GM12878 (cell line): ENCODE results near the gene CDC5L. TPM values are rescaled to one million over a fixed set of nuclear protein-coding genes. Genes with fewer than 3 reads are reported as not detected.

Source experiments
- ATAC-seq: fragments of 200-7000 bp; cut with Tn5 transposase; 3 replicates; pipeline ENCODE4 v1.9.1; 2020; ENCODE audit warnings: mild to moderate bottlenecking, moderate library complexity
- BruUV-seq: library from RNA; stranded (reverse); fragments of 400-500 nt; replicated peaks from 2 replicates; lab custom pipeline; 2021; lab: Mats Ljungman, UMichigan
- CTCF ChIA-PET: fragments of 300-600 bp; sonication (Branson Sonifier 250); formaldehyde crosslinking; extraction: SDS; loops from one replicate; lab custom pipeline; 2021; ENCODE audit warnings: inconsistent platforms; lab: Yijun Ruan, JAX
- POLR2A ChIA-PET: fragments of 350-600 bp; formaldehyde crosslinking; extraction: SDS; loops from one replicate; lab custom pipeline; 2021; ENCODE audit warnings: inconsistent platforms; lab: Charles Lee
- RAD21 ChIA-PET: fragments of 300-600 bp; sonication (Branson Sonifier 250); formaldehyde crosslinking; loops from one replicate; lab custom pipeline; 2023; ENCODE audit warnings: antibody characterized with exemption; ENCODE audit not compliant: unreplicated experiment; lab: Charles Lee
- SMC1A ChIA-PET: fragments of 300-600 bp; sonication (Branson Sonifier 250); formaldehyde crosslinking; loops from one replicate; lab custom pipeline; 2023; ENCODE audit not compliant: unreplicated experiment, uncharacterized antibody; lab: Charles Lee
- DNase-seq: peaks from one replicate; pipeline ENCODE4 v3.0.0-alpha.2; 2011; ENCODE audit warnings: low read depth, low spot score
- FAIRE-seq: peaks from 3 replicates; lab custom pipeline; 2011; peaks lifted over from hg19 to GRCh38; lab: Jason Lieb, UNC
- H2AFZ ChIP-seq: 2 replicates; pipeline ENCODE4 v1.6.0; 2011; ENCODE audit warnings: low read depth, low read length, control low read depth; ENCODE audit not compliant: control insufficient read depth
- H3K27ac ChIP-seq: 2 replicates; pipeline ENCODE4 v1.5.1; 2011; ENCODE audit warnings: control low read depth; ENCODE audit not compliant: control insufficient read depth, insufficient read depth
- H3K27me3 ChIP-seq, 2 experiments: replicated peaks in 1 of 2; 2 replicates each; pipeline versions ENCODE4 v1.6.0 to v1.6.1; 2011; ENCODE audit warnings: low read length in 1 of 2; ENCODE audit not compliant: control insufficient read depth in 2 of 2, insufficient read depth in 2 of 2
- H3K36me3 ChIP-seq, 2 experiments: 2 replicates each; pipeline ENCODE4 v1.5.1; 2011; ENCODE audit warnings: low read length in 1 of 2; ENCODE audit not compliant: control insufficient read depth in 2 of 2, insufficient read depth in 2 of 2
- H3K4me1 ChIP-seq: 2 replicates; pipeline ENCODE4 v1.6.1; 2011; ENCODE audit warnings: mild to moderate bottlenecking, low read length, moderate library complexity, mixed read lengths; ENCODE audit not compliant: control insufficient read depth, insufficient read depth
- H3K4me2 ChIP-seq: 2 replicates; pipeline ENCODE4 v1.6.0; 2011; ENCODE audit warnings: control low read depth; ENCODE audit not compliant: control insufficient read depth, insufficient read depth
- H3K4me3 ChIP-seq: fragments of 200-600 bp; sonication (generic); 2 replicates; pipeline ENCODE4 v1.5.1; 2016
- H3K79me2 ChIP-seq: 2 replicates; pipeline ENCODE4 v1.6.0; 2011; ENCODE audit warnings: low read length; ENCODE audit not compliant: control insufficient read depth, insufficient read depth
- H3K9ac ChIP-seq: 2 replicates; pipeline ENCODE4 v1.8.0; 2011; ENCODE audit warnings: low read length, control low read depth, mixed read lengths; ENCODE audit not compliant: control insufficient read depth, insufficient read depth
- H3K9me3 ChIP-seq: replicated peaks from 3 replicates; pipeline ENCODE4 v1.5.1; 2011; ENCODE audit warnings: mild to moderate bottlenecking, low read length; ENCODE audit not compliant: control insufficient read depth, insufficient read depth
- H4K20me1 ChIP-seq: 2 replicates; pipeline ENCODE4 v1.6.0; 2011; ENCODE audit not compliant: control insufficient read depth, insufficient read depth
- E2F4 ChIP-seq: IDR thresholded peaks from 2 replicates; pipeline ENCODE4 v1.6.1; 2012; ENCODE audit warnings: low read depth, low read length, improper control_type of control experiment
- ELK1 ChIP-seq: IDR thresholded peaks from 2 replicates; pipeline ENCODE4 v1.6.1; 2012; ENCODE audit warnings: low read depth, low read length, improper control_type of control experiment
- HDGF ChIP-seq: fragments of 450-650 bp; IDR thresholded peaks from 2 replicates; pipeline ENCODE4 v1.6.1; 2016; ENCODE audit warnings: antibody characterized with exemption
- JUND ChIP-seq: IDR thresholded peaks from 2 replicates; pipeline ENCODE4 v1.6.1; 2012; ENCODE audit warnings: low read depth, mild to moderate bottlenecking, low read length, improper control_type of control experiment, moderate library complexity
- NFYA ChIP-seq: IDR thresholded peaks from 2 replicates; pipeline ENCODE4 v1.6.1; 2011; ENCODE audit warnings: low read depth, mild to moderate bottlenecking, low read length, improper control_type of control experiment, borderline replicate concordance
- PML ChIP-seq: IDR thresholded peaks from 2 replicates; pipeline ENCODE4 v1.6.1; 2012; ENCODE audit warnings: low read length, inconsistent platforms
- RAD51 ChIP-seq: fragments of 450-650 bp; IDR thresholded peaks from 2 replicates; pipeline ENCODE4 v1.6.1; 2016; ENCODE audit warnings: moderate library complexity, mild to moderate bottlenecking, inconsistent platforms
- RBBP5 ChIP-seq: fragments of 200-600 bp; sonication (generic); conservative IDR thresholded peaks from 2 replicates; pipeline ENCODE4 v1.6.1; 2016
- ZBED1 ChIP-seq: IDR thresholded peaks from 2 replicates; pipeline ENCODE4 v1.6.1; 2016; ENCODE audit warnings: borderline replicate concordance
- ZNF207 ChIP-seq: fragments of 450-650 bp; IDR thresholded peaks from 2 replicates; pipeline ENCODE4 v1.6.1; 2014; ENCODE audit warnings: antibody characterized with exemption, mild to moderate bottlenecking, borderline replicate concordance
- WGBS: methylation state at CpG from one replicate; pipeline ENCODE4 v1.1.6; 2016; ENCODE audit warnings: low lambda C conversion rate; ENCODE audit not compliant: insufficient replicate concordance, insufficient coverage; ENCODE audit errors: missing lambda C conversion rate; 5-methylcytosine and 5-hydroxymethylcytosine counted together
- in situ Hi-C: fragments of 300-500 bp; cut with MboI; formaldehyde crosslinking; loops from 9 replicates; pipeline ENCODE4 v1.14.3; 2018; ENCODE audit warnings: mixed read lengths
- intact Hi-C: fragments of 100-400 bp; cut with micrococcal nuclease; formaldehyde crosslinking; loops from one replicate; pipeline ENCODE4 v1.14.2; 2022; ENCODE audit not compliant: unreplicated experiment
- polyA plus RNA-seq, 11 experiments: library from polyadenylated mRNA; depleted of rRNA in 4 of 11; unstranded in 6 of 11; stranded (reverse) in 5 of 11; fragments of >200 nt; fragmentation: Nextera tagmentation in 4 of 11; fragmentation: Illumina TruSeq in 1 of 11; extraction: Ambion mirVana in 4 of 11; extraction: Trizol in 1 of 11; gene quantifications; 1 replicate in 1 of 11; 2 replicates in 10 of 11; pipeline versions ENCODE4 v1.2.1 to v1.2.3, GENCODE V29; 2011 to 2016; ENCODE audit warnings: inconsistent platforms in 2 of 11, missing spikeins in 2 of 11, low read depth in 1 of 11
- total RNA-seq, 4 experiments: library from RNA; depleted of rRNA in 3 of 4; stranded (reverse); fragments of >200 nt in 3 of 4; fragmentation: Illumina TruSeq in 1 of 4; extraction: Trizol in 1 of 4; gene quantifications; 2 replicates each; pipeline versions ENCODE4 v1.2.1 to v1.2.3, GENCODE V29; 2013 to 2021

The CDC5L gene
- total and polyA plus RNA-seq, 10 of the 15 experiments (the other 5 are each of a cell fraction or from before 2014, with no cell fraction given) = 13.2 to 29.4 (median 18.8) TPM

- ChIA-PET RAD21 (interaction anchor here (1.0 to 1.3 kb wide), 2 partner anchors 13 to 19 kb away, joined by 3 read pairs; no protein-coding TSS in a partner anchor), SMC1A (interaction anchor here (0.6 to 1.1 kb wide), 3 partner anchors 10 to 267 kb away, joined by 3 read pairs; partner anchors contain the start of gene SPATS1), POLR2A (no interaction called here), CTCF (interaction anchor here (1.0 kb wide), 2 partner anchors 13 to 14 kb away, joined by 3 to 4 read pairs; no protein-coding TSS in a partner anchor)
- no peaks in the 10 kb centered on the region for H3K4me1 ChIP-seq
- no peak overlapping the region for H3K27ac ChIP-seq
- H3K36me3 ChIP-seq = no peaks in the 10 kb centered on the region
- FAIRE-seq (no peak), ATAC-seq (no peak), DNase-seq (no peak)
- no TSS peak for BruUV-seq
- H3K4me3 ChIP-seq = no peak overlapping the region
- in situ Hi-C loops (no loop called here), intact Hi-C loops (no loop called here)
- H3K9ac ChIP-seq = no peak overlapping the region
- H3K4me2 ChIP-seq = no peak overlapping the region
- H3K9me3 ChIP-seq = no peaks in the 10 kb centered on the region; the same call in 2 of the 3 replicates
- 38% methylated on average over 4 of the region's 4 CpGs for WGBS
- no peaks in the 10 kb centered on the region for H4K20me1 ChIP-seq
- no peak for TF ChIP-seq RAD51
- no peak for TF ChIP-seq ZNF207
- no peak for TF ChIP-seq RBBP5
- no peak for TF ChIP-seq HDGF
- no peak for TF ChIP-seq ELK1
- TF ChIP-seq JUND = no peak
- no peak for TF ChIP-seq PML
- no peak for TF ChIP-seq E2F4
- TF ChIP-seq NFYA = no peak
- no peak for TF ChIP-seq ZBED1
- no peak overlapping the region for H2AFZ ChIP-seq
- no peaks in the 10 kb centered on the region for H3K79me2 ChIP-seq
- no peaks in the 10 kb centered on the region; a peak in 1 of 4 replicates for H3K27me3 ChIP-seq
Measured at GRCh38 chr6:44352259-44352658, 35.2 kb upstream of the CDC5L start.
